ENCODE data around the gene SFT2D3. TPM values are rescaled to one million over a fixed set of nuclear protein-coding genes. Genes with fewer than 3 reads are reported as not detected.

Gene SFT2D3
- total and polyA plus RNA-seq, 2 of the 8 experiments (the other 6 are each of a cell fraction or from before 2014, with no cell fraction given): 7.3 to 10.3 TPM

- TF ChIP-seq ZNF274 (IDR thresholded peaks at IDR 0.05; ENCODE audit: borderline replicate concordance, extremely low read depth, low read length) (no peak), TAF1 (IDR thresholded peaks at IDR 0.05; ENCODE audit: low read depth, low read length) (no peak), CBX5 (IDR thresholded peaks at IDR 0.05; ENCODE audit: low read depth, low read length) (no peak), CTCF (IDR thresholded peaks at IDR 0.05; ENCODE audit: control extremely low read depth in 1 of 3, insufficient read depth in 1 of 3, low read depth in 1 of 3, low read length in 3 of 3) (peak in 1 of 3 experiments; percentile 30; a peak in 1 of 4 replicates), KDM1A (IDR thresholded peaks at IDR 0.05; ENCODE audit: borderline replicate concordance, low read length) (no peak)
- Histone ChIP-seq H3K23ac (ENCODE audit: insufficient read length) (no peak overlapping the region), H4K5ac (ENCODE audit: insufficient read length, low read depth, low read length) (no peak overlapping the region), H2BK120ac (replicated peaks; ENCODE audit: low read depth, low read length) (no peak overlapping the region), H3K9ac (replicated peaks in 1 of 4; ENCODE audit: extremely low read depth in 1 of 4, low read depth in 3 of 4, low read length in 3 of 4) (no peak overlapping the region), H3K79me1 (ENCODE audit: low read depth, low read length) (no peaks in the 10 kb centered on the region; the same call in 1 of the 2 replicates), H2AK5ac (ENCODE audit: low read depth, low read length) (no peak overlapping the region), H2AFZ (ENCODE audit: low read length) (no peak overlapping the region), H3K4me3 (ENCODE audit: extremely low read depth in 1 of 4, insufficient read depth in 2 of 4, low read depth in 3 of 4, low read length in 4 of 4) (no peak overlapping the region), H3K56ac (replicated peaks; ENCODE audit: insufficient read length, low read depth, low read length) (no peak overlapping the region), H3K14ac (ENCODE audit: insufficient read length) (no peak overlapping the region), H3K27me3 (replicated peaks in 1 of 4; ENCODE audit: control insufficient read depth in 3 of 4, extremely low read depth in 1 of 4, insufficient read depth in 3 of 4, low read length in 3 of 4) (no peaks in the 10 kb centered on the region), H2BK12ac (ENCODE audit: low read depth, low read length) (no peak overlapping the region), H3K9me3 (ENCODE audit: insufficient read depth in 2 of 2, low read depth in 1 of 2, low read length in 1 of 2) (no peaks in the 10 kb centered on the region), H3K4ac (replicated peaks; ENCODE audit: insufficient read length, low read depth, low read length) (no peak overlapping the region), H3K36me3 (ENCODE audit: control insufficient read depth in 2 of 4, insufficient read depth in 4 of 4, low read length in 3 of 4) (peaks cover 0 to 35% (median 5%) of the 10 kb centered on the region in 4 experiments; a peak in 5 of 8 replicates), H3K79me2 (ENCODE audit: control insufficient read depth in 1 of 2, insufficient read depth in 2 of 2, low read length in 2 of 2) (no peaks in the 10 kb centered on the region), H4K20me1 (replicated peaks in 1 of 2; ENCODE audit: control insufficient read depth in 1 of 2, insufficient read depth in 2 of 2, low read length in 2 of 2) (peaks cover 1 to 6% of the 10 kb centered on the region in 2 experiments), H2BK5ac (ENCODE audit: low read depth, low read length) (no peak overlapping the region), H3K18ac (ENCODE audit: extremely low read depth, low read length) (no peak overlapping the region), H4K8ac (ENCODE audit: extremely low read depth, insufficient read depth, low read length) (no peak overlapping the region), H3K23me2 (ENCODE audit: low read depth, low read length) (no peaks in the 10 kb centered on the region), H3K4me2 (ENCODE audit: insufficient read depth in 1 of 2, low read depth in 2 of 2, low read length in 2 of 2) (no peak overlapping the region), H3K27ac (ENCODE audit: low read depth, low read length) (no peak overlapping the region), H2BK15ac (ENCODE audit: low read length) (no peak overlapping the region), H4K91ac (replicated peaks; ENCODE audit: insufficient read length, low read length) (no peak overlapping the region), H2BK20ac (ENCODE audit: low read length) (no peak overlapping the region), H3K4me1 (replicated peaks in 1 of 4; ENCODE audit: control insufficient read depth in 3 of 4, insufficient read depth in 4 of 4, low read length in 3 of 4) (no peaks in the 10 kb centered on the region)
- DNase-seq (ENCODE audit: low read depth in 1 of 2, low spot score in 2 of 2) (no peak), FAIRE-seq (no peak)
- CTCF ChIA-PET (ENCODE audit: partially characterized antibody): interaction anchor here (1.0 kb wide), 1 partner anchor 14 kb away, joined by 5 read pairs; no protein-coding TSS in a partner anchor
- WGBS, 2 experiments (ENCODE audit: extremely low coverage in 1 of 2, insufficient coverage in 1 of 2, insufficient read length in 1 of 2, insufficient replicate concordance in 2 of 2, low coverage in 1 of 2, low lambda C conversion rate in 2 of 2, missing lambda C conversion rate in 1 of 2): 91% methylated on average over 3 of the region's 3 CpGs; no CpG with 5 or more reads in 1 of the 2 experiments
- POLR2A ChIA-PET (ENCODE audit: partially characterized antibody): no interaction called here
Observed at GRCh38 chr2:127743477-127744026, 42.3 kb downstream of the SFT2D3 start.

Measured in H1 (cell line).